ENCODE data around the gene PAF1. TPM values are rescaled to one million over a fixed set of nuclear protein-coding genes. Genes with fewer than 3 reads are reported as not detected.

Gene PAF1
- total and polyA plus RNA-seq, 2 of the 13 experiments (the other 11 are each of a cell fraction or from before 2014, with no cell fraction given): 30.2 to 31.1 TPM

DNA sequence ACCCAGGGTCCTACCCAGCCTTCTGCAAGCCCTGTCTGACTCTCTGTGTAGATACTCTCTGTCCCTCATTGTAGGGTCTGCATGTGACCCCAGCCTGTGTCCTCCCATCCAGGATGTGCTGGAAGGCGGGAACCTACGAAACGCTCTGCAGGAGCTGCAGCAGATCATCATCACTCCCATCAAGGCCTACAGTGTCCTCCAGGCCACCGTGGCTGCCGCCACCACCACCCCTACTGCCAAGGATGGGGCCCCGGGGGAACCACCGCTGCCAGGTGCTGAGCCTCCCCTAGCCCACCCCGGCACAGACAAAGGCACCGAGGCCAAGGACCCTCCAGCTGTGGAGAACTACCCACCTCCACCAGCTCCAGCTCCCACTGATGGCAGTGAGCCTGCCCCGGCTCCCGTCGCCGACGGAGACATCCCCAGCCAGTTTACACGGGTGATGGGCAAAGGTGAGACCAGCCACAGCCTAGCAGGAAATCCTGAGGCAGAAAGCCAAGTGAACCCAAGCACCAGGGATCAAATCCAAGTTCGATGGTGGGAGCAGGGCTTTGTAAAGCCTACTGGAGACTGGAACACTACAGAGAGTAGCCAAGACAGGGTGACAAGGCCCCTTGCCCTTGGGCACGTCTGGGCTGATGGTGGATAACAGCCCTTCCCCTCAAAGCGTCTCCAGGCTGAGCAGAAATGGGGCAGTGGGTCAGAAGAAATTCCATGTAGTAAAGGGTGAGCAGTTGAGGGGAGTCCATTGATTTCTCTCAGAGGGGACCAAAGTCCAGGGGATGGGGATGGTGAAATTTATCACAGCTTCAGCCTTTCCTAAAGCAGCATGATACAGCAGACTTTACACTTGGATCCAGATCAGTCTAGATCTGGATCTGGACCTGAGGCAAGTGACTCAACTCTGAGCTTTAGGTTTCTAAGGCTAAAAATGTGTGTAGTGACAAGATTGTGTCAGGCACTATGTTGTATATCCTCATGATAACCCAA lies 13.2 kb downstream of the PAF1 start (continued):
- TF ChIP-seq MNT (IDR thresholded peaks at IDR 0.05) (no peak), ZNF282 (IDR thresholded peaks at IDR 0.05; ENCODE audit: partially characterized antibody) (no peak), NFE2L2 (IDR thresholded peaks at IDR 0.05; ENCODE audit: low read length) (peak; percentile 37; the same call in 1 of the 2 replicates), MYPOP (CRISPR knock-in tag; IDR thresholded peaks at IDR 0.05) (no peak), SP140L (CRISPR knock-in tag; IDR thresholded peaks at IDR 0.05; ENCODE audit: borderline replicate concordance) (no peak), TARDBP (CRISPR knock-in tag; IDR thresholded peaks at IDR 0.05) (no peak), RFXANK (CRISPR knock-in tag; IDR thresholded peaks at IDR 0.05) (no peak), ETV5 (CRISPR knock-in tag; IDR thresholded peaks at IDR 0.05; ENCODE audit: borderline replicate concordance) (no peak), HIVEP1 (CRISPR knock-in tag; IDR thresholded peaks at IDR 0.05) (0 out of 2 replicates have a peak, but pooled peaks have one; percentile 23), RFXAP (CRISPR knock-in tag; IDR thresholded peaks at IDR 0.05; ENCODE audit: borderline replicate concordance) (no peak), TCF7L2 (IDR thresholded peaks at IDR 0.05; ENCODE audit: low read depth, low read length) (no peak), CBX5 (CRISPR knock-in tag; IDR thresholded peaks at IDR 0.05; ENCODE audit: borderline replicate concordance) (no peak), ZNF331 (CRISPR knock-in tag; IDR thresholded peaks at IDR 0.05) (no peak)
- TF ChIP-seq, protein P1, sequence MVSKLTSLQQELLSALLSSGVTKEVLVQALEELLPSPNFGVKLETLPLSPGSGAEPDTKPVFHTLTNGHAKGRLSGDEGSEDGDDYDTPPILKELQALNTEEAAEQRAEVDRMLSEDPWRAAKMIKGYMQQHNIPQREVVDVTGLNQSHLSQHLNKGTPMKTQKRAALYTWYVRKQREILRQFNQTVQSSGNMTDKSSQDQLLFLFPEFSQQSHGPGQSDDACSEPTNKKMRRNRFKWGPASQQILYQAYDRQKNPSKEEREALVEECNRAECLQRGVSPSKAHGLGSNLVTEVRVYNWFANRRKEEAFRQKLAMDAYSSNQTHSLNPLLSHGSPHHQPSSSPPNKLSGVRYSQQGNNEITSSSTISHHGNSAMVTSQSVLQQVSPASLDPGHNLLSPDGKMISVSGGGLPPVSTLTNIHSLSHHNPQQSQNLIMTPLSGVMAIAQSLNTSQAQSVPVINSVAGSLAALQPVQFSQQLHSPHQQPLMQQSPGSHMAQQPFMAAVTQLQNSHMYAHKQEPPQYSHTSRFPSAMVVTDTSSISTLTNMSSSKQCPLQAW (CRISPR knock-in tag; IDR thresholded peaks at IDR 0.05): peak; percentile 23; the same call in 1 of the 2 replicates
- TF ChIP-seq, protein P2, sequence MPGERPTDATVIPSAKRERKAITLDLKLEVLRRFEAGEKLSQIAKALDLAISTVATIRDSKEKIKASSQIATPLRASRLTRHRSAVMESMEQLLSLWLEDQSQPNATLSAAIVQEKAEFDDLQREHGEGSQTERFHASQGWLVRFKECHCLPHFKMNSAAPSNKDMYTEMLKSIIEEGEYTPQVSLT (CRISPR knock-in tag; IDR thresholded peaks at IDR 0.05; ENCODE audit: borderline replicate concordance, low read depth): no peak
- TF ChIP-seq, protein P3, sequence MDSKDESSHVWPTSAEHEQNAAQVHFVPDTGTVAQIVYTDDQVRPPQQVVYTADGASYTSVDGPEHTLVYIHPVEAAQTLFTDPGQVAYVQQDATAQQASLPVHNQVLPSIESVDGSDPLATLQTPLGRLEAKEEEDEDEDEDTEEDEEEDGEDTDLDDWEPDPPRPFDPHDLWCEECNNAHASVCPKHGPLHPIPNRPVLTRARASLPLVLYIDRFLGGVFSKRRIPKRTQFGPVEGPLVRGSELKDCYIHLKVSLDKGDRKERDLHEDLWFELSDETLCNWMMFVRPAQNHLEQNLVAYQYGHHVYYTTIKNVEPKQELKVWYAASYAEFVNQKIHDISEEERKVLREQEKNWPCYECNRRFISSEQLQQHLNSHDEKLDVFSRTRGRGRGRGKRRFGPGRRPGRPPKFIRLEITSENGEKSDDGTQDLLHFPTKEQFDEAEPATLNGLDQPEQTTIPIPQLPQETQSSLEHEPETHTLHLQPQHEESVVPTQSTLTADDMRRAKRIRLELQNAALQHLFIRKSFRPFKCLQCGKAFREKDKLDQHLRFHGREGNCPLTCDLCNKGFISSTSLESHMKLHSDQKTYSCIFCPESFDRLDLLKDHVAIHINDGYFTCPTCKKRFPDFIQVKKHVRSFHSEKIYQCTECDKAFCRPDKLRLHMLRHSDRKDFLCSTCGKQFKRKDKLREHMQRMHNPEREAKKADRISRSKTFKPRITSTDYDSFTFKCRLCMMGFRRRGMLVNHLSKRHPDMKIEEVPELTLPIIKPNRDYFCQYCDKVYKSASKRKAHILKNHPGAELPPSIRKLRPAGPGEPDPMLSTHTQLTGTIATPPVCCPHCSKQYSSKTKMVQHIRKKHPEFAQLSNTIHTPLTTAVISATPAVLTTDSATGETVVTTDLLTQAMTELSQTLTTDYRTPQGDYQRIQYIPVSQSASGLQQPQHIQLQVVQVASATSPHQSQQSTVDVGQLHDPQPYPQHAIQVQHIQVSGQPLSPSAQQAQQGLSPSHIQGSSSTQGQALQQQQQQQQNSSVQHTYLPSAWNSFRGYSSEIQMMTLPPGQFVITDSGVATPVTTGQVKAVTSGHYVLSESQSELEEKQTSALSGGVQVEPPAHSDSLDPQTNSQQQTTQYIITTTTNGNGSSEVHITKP (CRISPR knock-in tag; IDR thresholded peaks at IDR 0.05; ENCODE audit: low read depth): no peak
- TF ChIP-seq, protein P4, sequence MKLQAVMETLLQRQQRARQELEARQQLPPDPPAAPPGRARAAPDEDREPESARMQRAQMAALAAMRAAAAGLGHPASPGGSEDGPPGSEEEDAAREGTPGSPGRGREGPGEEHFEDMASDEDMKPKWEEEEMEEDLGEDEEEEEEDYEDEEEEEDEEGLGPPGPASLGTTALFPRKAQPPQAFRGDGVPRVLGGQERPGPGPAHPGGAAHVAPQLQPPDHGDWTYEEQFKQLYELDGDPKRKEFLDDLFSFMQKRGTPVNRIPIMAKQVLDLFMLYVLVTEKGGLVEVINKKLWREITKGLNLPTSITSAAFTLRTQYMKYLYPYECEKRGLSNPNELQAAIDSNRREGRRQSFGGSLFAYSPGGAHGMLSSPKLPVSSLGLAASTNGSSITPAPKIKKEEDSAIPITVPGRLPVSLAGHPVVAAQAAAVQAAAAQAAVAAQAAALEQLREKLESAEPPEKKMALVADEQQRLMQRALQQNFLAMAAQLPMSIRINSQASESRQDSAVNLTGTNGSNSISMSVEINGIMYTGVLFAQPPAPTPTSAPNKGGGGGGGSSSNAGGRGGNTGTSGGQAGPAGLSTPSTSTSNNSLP (IDR thresholded peaks at IDR 0.05; ENCODE audit: low read depth, low read length): 0 out of 2 replicates have a peak, but pooled peaks have one; percentile 47

Measured in HepG2 (cell line).